HL-60 (cell line): ENCODE data around the gene NFAM1.

Experiments
- DNase-seq, 2 experiments: peaks; one replicate each; pipeline ENCODE4 v3.0.0-alpha.2; 2010 to 2020; ENCODE audit warnings: low read depth in 1 of 2, low spot score in 1 of 2
- H3K27ac ChIP-seq: fragments of 250-450 bp; sonication (Bioruptor Pico); replicated peaks from 2 replicates; pipeline ENCODE4 v1.5.1; 2020; ENCODE audit warnings: mild to moderate bottlenecking, moderate library complexity
- H3K27me3 ChIP-seq: fragments of 250-450 bp; sonication (Bioruptor Pico); 2 replicates; pipeline ENCODE4 v1.5.1; 2021; ENCODE audit warnings: mild to moderate bottlenecking, moderate library complexity; ENCODE audit not compliant: insufficient read depth, poor library complexity, severe bottlenecking
- H3K4me3 ChIP-seq: replicated peaks from 2 replicates; pipeline ENCODE4 v1.5.1; 2011; ENCODE audit warnings: mild to moderate bottlenecking, control low read depth, low read length; ENCODE audit not compliant: insufficient read depth
- CTCF ChIP-seq: IDR thresholded peaks from one replicate; pipeline ENCODE4 v1.5.1; 2011; ENCODE audit warnings: low read length, control low read depth, inconsistent platforms; ENCODE audit not compliant: insufficient read depth
- GABPA ChIP-seq: IDR thresholded peaks from 2 replicates; pipeline ENCODE4 v1.6.1; 2012; ENCODE audit warnings: low read depth
- POLR2AphosphoS5 ChIP-seq: IDR thresholded peaks from 2 replicates; pipeline ENCODE4 v1.6.1; 2012; ENCODE audit warnings: low read depth
- REST ChIP-seq: IDR thresholded peaks from 2 replicates; pipeline ENCODE4 v1.6.1; 2012; ENCODE audit warnings: low read depth; ENCODE audit not compliant: insufficient replicate concordance
- SPI1 ChIP-seq: IDR thresholded peaks from 2 replicates; pipeline ENCODE4 v1.6.1; 2012; ENCODE audit warnings: low read depth, mild to moderate bottlenecking, borderline replicate concordance

Gene NFAM1

GRCh38 chr22:42340150-42340549 is 92.1 kb downstream of the NFAM1 start:
- H3K27ac ChIP-seq: no peak overlapping the region
- H3K27me3 ChIP-seq: peaks cover 36% of the 10 kb centered on the region
- TF ChIP-seq GABPA (no peak), REST (no peak), SPI1 (no peak), CTCF (no peak), POLR2AphosphoS5 (no peak)
- DNase-seq: no peak
- no peak overlapping the region for H3K4me3 ChIP-seq

GRCh38 chr22:42338479-42338878 is 93.7 kb downstream of the NFAM1 start:
- H3K4me3 ChIP-seq: no peak overlapping the region
- no peak for TF ChIP-seq POLR2AphosphoS5
- no peak for TF ChIP-seq CTCF
- TF ChIP-seq SPI1: no peak
- no peak for TF ChIP-seq REST
- TF ChIP-seq GABPA: no peak
- H3K27me3 ChIP-seq: peaks cover 28% of the 10 kb centered on the region
- no peak overlapping the region for H3K27ac ChIP-seq
- DNase-seq: no peak

GRCh38 chr22:42337356-42337755 is 94.8 kb downstream of the NFAM1 start:
- Histone ChIP-seq H3K27ac (no peak overlapping the region), H3K27me3 (peaks cover 20% of the 10 kb centered on the region), H3K4me3 (no peak overlapping the region)
- TF ChIP-seq CTCF: no peak
- no peak for TF ChIP-seq POLR2AphosphoS5
- no peak for TF ChIP-seq SPI1
- TF ChIP-seq REST: no peak
- DNase-seq: no peak
